Common myeloid progenitor, CD34-positive (primary cell): ENCODE data around the gene SORCS3.

Experiments used
- CTCF ChIA-PET: fragments of 350-600 bp; sonication (Branson Sonifier 250); formaldehyde crosslinking; loops from one replicate; lab custom pipeline; 2021; ENCODE audit warnings: antibody characterized with exemption; lab: Charles Lee
- POLR2A ChIA-PET: fragments of 350-600 bp; sonication (Branson Sonifier 250); formaldehyde crosslinking; loops from one replicate; lab custom pipeline; 2021; ENCODE audit warnings: antibody characterized with exemption; lab: Charles Lee
- DNase-seq, 3 donors: peaks; one replicate each; pipeline versions ENCODE4 v3.0.0 to v3.0.0-alpha.2; 2013
- H3K27ac ChIP-seq, 2 experiments: 1 replicate in 1 of 2; 2 replicates in 1 of 2; pipeline ENCODE4 v1.7.0; 2013; ENCODE audit warnings: inconsistent platforms in 2 of 2, low read length in 2 of 2, mild to moderate bottlenecking in 2 of 2, low read depth in 1 of 2, moderate library complexity in 1 of 2; ENCODE audit not compliant: severe bottlenecking in 2 of 2, insufficient read depth in 1 of 2, poor library complexity in 1 of 2
- H3K27me3 ChIP-seq, 5 experiments: replicated peaks in 2 of 5; 1 replicate in 3 of 5; 2 replicates in 2 of 5; pipeline versions ENCODE4 v1.6.1 to v1.7.0; 2013; ENCODE audit warnings: low read length in 4 of 5, mild to moderate bottlenecking in 2 of 5, moderate library complexity in 2 of 5, inconsistent platforms in 1 of 5; ENCODE audit not compliant: insufficient read depth in 5 of 5, control insufficient read depth in 4 of 5
- H3K36me3 ChIP-seq, 4 experiments: 1 replicate in 2 of 4; 2 replicates in 2 of 4; pipeline versions ENCODE4 v1.6.1 to v1.7.0; 2013; ENCODE audit warnings: low read length in 3 of 4, control low read depth in 1 of 4, mild to moderate bottlenecking in 1 of 4; ENCODE audit not compliant: control insufficient read depth in 4 of 4, insufficient read depth in 4 of 4
- H3K4me1 ChIP-seq, 4 experiments: 1 replicate in 3 of 4; 2 replicates in 1 of 4; pipeline versions ENCODE4 v1.6.1 to v1.7.1; 2013; ENCODE audit warnings: low read length in 3 of 4, mild to moderate bottlenecking in 3 of 4, control low read depth in 1 of 4, inconsistent platforms in 1 of 4, moderate library complexity in 1 of 4; ENCODE audit not compliant: control insufficient read depth in 4 of 4, insufficient read depth in 4 of 4; ENCODE audit errors: control extremely low read depth in 1 of 4
- H3K4me3 ChIP-seq, 7 experiments: 1 replicate in 4 of 7; 2 replicates in 3 of 7; pipeline versions ENCODE4 v1.5.1 to v1.7.0; 2013; ENCODE audit warnings: mild to moderate bottlenecking in 7 of 7, low read length in 6 of 7, moderate library complexity in 6 of 7, inconsistent platforms in 2 of 7, low read depth in 2 of 7, control low read depth in 1 of 7; ENCODE audit not compliant: insufficient read depth in 4 of 7, control insufficient read depth in 1 of 7; ENCODE audit errors: extremely low read depth in 1 of 7
- H3K9me3 ChIP-seq, 5 experiments: 1 replicate in 4 of 5; 2 replicates in 1 of 5; pipeline versions ENCODE4 v1.6.1 to v1.7.1; 2013; ENCODE audit warnings: low read length in 4 of 5, mild to moderate bottlenecking in 2 of 5, inconsistent platforms in 1 of 5, low read depth in 1 of 5, moderate library complexity in 1 of 5; ENCODE audit not compliant: control insufficient read depth in 4 of 5, insufficient read depth in 2 of 5; ENCODE audit errors: control extremely low read depth in 1 of 5
- WGBS: methylation state at CpG from one replicate; pipeline ENCODE4 v1.1.5; 2013; ENCODE audit not compliant: insufficient coverage; 5-methylcytosine and 5-hydroxymethylcytosine counted together

The SORCS3 gene

GRCh38 chr10:104741127-104741526, 100.0 kb downstream of the SORCS3 start:
- peaks cover 0 to 3% (median 0%) of the 10 kb centered on the region in 5 experiments for H3K27me3 ChIP-seq
- WGBS, result no CpG with 5 or more reads among the region's 3 CpGs
- CTCF ChIA-PET, result no interaction called here

GRCh38 chr10:104744052-104744451, 103.0 kb downstream of the SORCS3 start:
- WGBS, result no CpG with 5 or more reads among the region's 1 CpG
- Histone ChIP-seq H3K27ac (no peak overlapping the region), H3K4me3 (no peak overlapping the region)

More at GRCh38 chr10:104741127-104741526, 100.0 kb downstream of the SORCS3 start:
- DNase-seq, result no peak
- H3K27ac ChIP-seq, result no peak overlapping the region
- peaks cover 0 to 2% (median 0%) of the 10 kb centered on the region in 5 experiments for H3K9me3 ChIP-seq
- no peaks in the 10 kb centered on the region for H3K4me1 ChIP-seq
- POLR2A ChIA-PET, result no interaction called here
- no peaks in the 10 kb centered on the region for H3K36me3 ChIP-seq
- H3K4me3 ChIP-seq, result no peak overlapping the region

GRCh38 chr10:104750291-104750690, 109.2 kb downstream of the SORCS3 start:
- Histone ChIP-seq H3K27me3 (peaks cover 0 to 4% (median 0%) of the 10 kb centered on the region in 5 experiments), H3K27ac (no peak overlapping the region), H3K9me3 (no peaks in the 10 kb centered on the region), H3K36me3 (no peaks in the 10 kb centered on the region), H3K4me3 (no peak overlapping the region), H3K4me1 (no peaks in the 10 kb centered on the region)
- WGBS, result 100% methylated on average over 1 of the region's 2 CpGs
- DNase-seq, result no peak
- ChIA-PET CTCF (no interaction called here), POLR2A (no interaction called here)

More at GRCh38 chr10:104744052-104744451, 103.0 kb downstream of the SORCS3 start:
- DNase-seq, result no peak
- Histone ChIP-seq H3K36me3 (no peaks in the 10 kb centered on the region), H3K4me1 (no peaks in the 10 kb centered on the region), H3K9me3 (no peaks in the 10 kb centered on the region), H3K27me3 (peaks cover 0 to 4% (median 0%) of the 10 kb centered on the region in 5 experiments)
- POLR2A ChIA-PET, result no interaction called here
- CTCF ChIA-PET, result no interaction called here

DNA sequence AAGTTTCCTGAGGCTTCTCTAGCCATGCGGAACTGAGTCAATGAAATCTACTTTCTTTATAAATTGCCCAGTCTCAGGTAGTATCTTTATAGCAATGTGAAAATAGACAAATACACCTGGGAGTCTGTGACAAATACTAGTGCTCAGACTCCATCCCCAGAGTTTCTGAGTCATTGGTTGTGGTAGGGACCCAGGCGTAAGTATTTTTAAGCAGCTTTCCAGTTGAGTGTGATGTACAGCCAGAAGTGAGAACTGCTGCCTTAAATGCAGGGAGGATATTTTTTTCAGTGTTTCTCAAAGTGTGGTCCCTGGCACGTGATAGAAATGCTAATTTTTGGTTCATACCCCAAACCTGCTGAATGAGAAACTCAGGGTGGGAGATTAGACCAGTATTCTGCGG, 121.7 kb downstream of the SORCS3 start:
- Histone ChIP-seq H3K4me1 (no peaks in the 10 kb centered on the region), H3K27ac (no peak overlapping the region), H3K36me3 (no peaks in the 10 kb centered on the region), H3K9me3 (no peaks in the 10 kb centered on the region), H3K4me3 (no peak overlapping the region), H3K27me3 (peaks cover 0 to 1% (median 0%) of the 10 kb centered on the region in 5 experiments)
- DNase-seq, result no peak
- 88% methylated on average over 4 of the region's 4 CpGs for WGBS
- CTCF ChIA-PET, result no interaction called here
- POLR2A ChIA-PET, result no interaction called here

GRCh38 chr10:104766341-104766740, 125.3 kb downstream of the SORCS3 start:
- H3K27me3 ChIP-seq, result peaks cover 0 to 3% (median 0%) of the 10 kb centered on the region in 5 experiments
- WGBS, result 70% methylated on average over 2 of the region's 2 CpGs
- CTCF ChIA-PET, result no interaction called here
- H3K36me3 ChIP-seq, result no peaks in the 10 kb centered on the region
- H3K4me1 ChIP-seq, result no peaks in the 10 kb centered on the region
- no peak for DNase-seq
- POLR2A ChIA-PET, result no interaction called here
- no peaks in the 10 kb centered on the region for H3K9me3 ChIP-seq
- H3K4me3 ChIP-seq, result no peak overlapping the region
- no peak overlapping the region for H3K27ac ChIP-seq

DNA sequence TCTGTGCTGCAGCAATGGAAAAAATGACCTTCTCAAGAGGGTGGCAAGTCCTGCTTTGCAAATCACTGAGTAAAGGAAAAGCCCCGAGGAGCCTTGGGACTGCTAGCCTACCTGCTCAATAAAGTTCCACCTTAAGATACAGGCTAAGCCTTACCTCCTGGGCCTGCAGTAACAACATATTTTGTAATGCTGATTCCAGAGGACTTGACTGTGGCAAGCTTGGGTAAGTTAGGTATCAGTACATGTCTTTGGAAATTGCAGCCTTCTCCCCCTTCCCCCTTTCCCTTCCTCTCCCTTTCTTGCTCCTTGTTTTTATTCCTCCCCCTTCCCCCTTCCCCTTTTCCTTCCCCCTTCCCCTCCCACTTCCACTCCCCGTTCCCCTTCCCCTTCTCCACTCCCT, 126.2 kb downstream of the SORCS3 start:
- Histone ChIP-seq H3K4me3 (no peak overlapping the region), H3K4me1 (no peaks in the 10 kb centered on the region), H3K36me3 (no peaks in the 10 kb centered on the region), H3K9me3 (no peaks in the 10 kb centered on the region), H3K27me3 (peaks cover 0 to 3% (median 0%) of the 10 kb centered on the region in 5 experiments), H3K27ac (no peak overlapping the region)
- ChIA-PET CTCF (no interaction called here), POLR2A (no interaction called here)
- no peak for DNase-seq
- WGBS, result 0% methylated on average over 1 of the region's 2 CpGs

- no peak for DNase-seq
- H3K27me3 ChIP-seq, result peaks cover 0 to 6% (median 0%) of the 10 kb centered on the region in 5 experiments
- no peaks in the 10 kb centered on the region for H3K4me1 ChIP-seq
- ChIA-PET POLR2A (no interaction called here), CTCF (no interaction called here)
- H3K9me3 ChIP-seq, result no peaks in the 10 kb centered on the region
- WGBS, result 86% methylated on average over 1 of the region's 1 CpG
- H3K36me3 ChIP-seq, result no peaks in the 10 kb centered on the region
- no peak overlapping the region for H3K27ac ChIP-seq
- H3K4me3 ChIP-seq, result no peak overlapping the region
These were observed 126.7 kb downstream of the SORCS3 start for GRCh38 chr10:104767745-104768144.
